ENCODE results near the gene LNX1.

The LNX1 gene

GRCh38 chr4:53591372-53591892 lies at the start of gene LNX1:
LNX1 (minus strand) TSS chr4:53591486; CDS start chr4:53574002, 17,484 bp downstream.
- DNase-seq (ENCODE audit: insufficient read length, low spot score) (no peak), FAIRE-seq (no peak)

- FAIRE-seq, result peak; percentile 45
These were observed 49.5 kb upstream of the LNX1 start for GRCh38 chr4:53640576-53641453.

GRCh38 chr4:53638919-53639318 lies 47.6 kb upstream of the LNX1 start:
- FAIRE-seq (no peak), DNase-seq (ENCODE audit: insufficient read length, low spot score) (no peak)

More at GRCh38 chr4:53640576-53641453, 49.5 kb upstream of the LNX1 start:
- no peak for DNase-seq (ENCODE audit: insufficient read length, low spot score)

- DNase-seq (ENCODE audit: insufficient read length, low spot score), result no peak
- FAIRE-seq, result no peak
These were observed 46.1 kb upstream of the LNX1 start for GRCh38 chr4:53637348-53637747.

- FAIRE-seq (no peak), DNase-seq (ENCODE audit: insufficient read length, low spot score) (no peak)
These were observed 44.6 kb upstream of the LNX1 start for GRCh38 chr4:53635697-53636483.

GRCh38 chr4:53633608-53634007 lies 42.3 kb upstream of the LNX1 start:
- DNase-seq (ENCODE audit: insufficient read length, low spot score), result no peak
- no peak for FAIRE-seq

GRCh38 chr4:53629296-53629695 lies 38.0 kb upstream of the LNX1 start:
- DNase-seq (ENCODE audit: insufficient read length, low spot score), result no peak
- FAIRE-seq, result no peak

- no peak for FAIRE-seq
- no peak for DNase-seq (ENCODE audit: insufficient read length, low spot score)
These were observed 35.2 kb upstream of the LNX1 start for GRCh38 chr4:53626491-53626890.

GRCh38 chr4:53625888-53626287 lies 34.6 kb upstream of the LNX1 start:
- FAIRE-seq, result no peak
- no peak for DNase-seq (ENCODE audit: insufficient read length, low spot score)

- FAIRE-seq (no peak), DNase-seq (ENCODE audit: insufficient read length, low spot score) (no peak)
These were observed 31.5 kb upstream of the LNX1 start for GRCh38 chr4:53622739-53623151.

GRCh38 chr4:53620956-53621355 lies 29.7 kb upstream of the LNX1 start:
- DNase-seq (ENCODE audit: insufficient read length, low spot score), result no peak
- no peak for FAIRE-seq

- no peak for FAIRE-seq
- DNase-seq (ENCODE audit: insufficient read length, low spot score), result no peak
These were observed 28.1 kb upstream of the LNX1 start for GRCh38 chr4:53619431-53619830.

GRCh38 chr4:53618321-53618720 lies 27.0 kb upstream of the LNX1 start:
- no peak for FAIRE-seq
- no peak for DNase-seq (ENCODE audit: insufficient read length, low spot score)

GRCh38 chr4:53617101-53617680 lies 25.9 kb upstream of the LNX1 start:
- FAIRE-seq (no peak), DNase-seq (ENCODE audit: insufficient read length, low spot score) (no peak)

- DNase-seq (ENCODE audit: insufficient read length, low spot score), result no peak
- no peak for FAIRE-seq
These were observed 24.9 kb upstream of the LNX1 start for GRCh38 chr4:53616219-53616618.

GRCh38 chr4:53614591-53614990 lies 23.3 kb upstream of the LNX1 start:
- DNase-seq (ENCODE audit: insufficient read length, low spot score) (no peak), FAIRE-seq (no peak)

GRCh38 chr4:53613428-53613827 lies 22.1 kb upstream of the LNX1 start:
- DNase-seq (ENCODE audit: insufficient read length, low spot score) (no peak), FAIRE-seq (no peak)

GRCh38 chr4:53608649-53609048 lies 17.4 kb upstream of the LNX1 start:
- FAIRE-seq (no peak), DNase-seq (ENCODE audit: insufficient read length, low spot score) (no peak)

- FAIRE-seq (peak; percentile 31), DNase-seq (ENCODE audit: insufficient read length, low spot score) (no peak)
These were observed 17.0 kb upstream of the LNX1 start for GRCh38 chr4:53608242-53608641.

GRCh38 chr4:53605783-53606182 lies 14.5 kb upstream of the LNX1 start:
- no peak for DNase-seq (ENCODE audit: insufficient read length, low spot score)
- no peak for FAIRE-seq

GRCh38 chr4:53602390-53602789 lies 11.1 kb upstream of the LNX1 start:
- DNase-seq (ENCODE audit: insufficient read length, low spot score) (no peak), FAIRE-seq (no peak)

Measured in GM19239 (cell line).